DOHH2 (cell line): ENCODE data around the gene CABCOCO1.
"Not testable (repeated sequence)": the region's sequence is repeated elsewhere in the genome, so short reads cannot be mapped to it uniquely, and the experiment has no call there.

Experiments used
- H3F3A ChIP-seq: fragments of 200-600 bp; sonication (generic), shearing (Covaris generic); 2 replicates; pipeline ENCODE4 v1.6.0; 2016; ENCODE audit warnings: antibody characterized with exemption, mild to moderate bottlenecking; ENCODE audit not compliant: control insufficient read depth, insufficient read depth
- H3K27ac ChIP-seq: fragments of 200-600 bp; sonication (generic); 2 replicates; pipeline ENCODE4 v1.5.1; 2014; ENCODE audit warnings: low read depth, mild to moderate bottlenecking, low read length, moderate library complexity
- H3K27me3 ChIP-seq: fragments of 200-600 bp; sonication (generic); 2 replicates; pipeline ENCODE4 v1.6.1; 2014; ENCODE audit warnings: mild to moderate bottlenecking, low read length, mixed read lengths; ENCODE audit not compliant: control insufficient read depth
- H3K36me3 ChIP-seq: fragments of 200-600 bp; sonication (generic); 2 replicates; pipeline ENCODE4 v1.6.1; 2014; ENCODE audit warnings: mild to moderate bottlenecking, low read length, moderate library complexity, mixed read lengths; ENCODE audit not compliant: control insufficient read depth
- H3K4me1 ChIP-seq: fragments of 200-600 bp; sonication (generic); 2 replicates; pipeline ENCODE4 v1.6.1; 2014; ENCODE audit warnings: mild to moderate bottlenecking, low read length, mixed read lengths; ENCODE audit not compliant: control insufficient read depth
- H3K4me2 ChIP-seq: fragments of 200-600 bp; sonication (generic); 2 replicates; pipeline ENCODE4 v1.6.0; 2014; ENCODE audit warnings: mild to moderate bottlenecking, low read length, moderate library complexity
- H3K4me3 ChIP-seq: fragments of 200-600 bp; sonication (generic); 2 replicates; pipeline ENCODE4 v1.5.1; 2014; ENCODE audit warnings: mild to moderate bottlenecking, low read length, mixed read lengths
- H3K79me2 ChIP-seq: fragments of 200-600 bp; sonication (generic); 2 replicates; pipeline ENCODE4 v1.6.1; 2014; ENCODE audit warnings: mild to moderate bottlenecking, low read length, mixed read lengths; ENCODE audit not compliant: control insufficient read depth
- H3K9me2 ChIP-seq: fragments of 200-600 bp; sonication (generic); replicated peaks from 2 replicates; pipeline ENCODE4 v1.6.1; 2014; ENCODE audit warnings: mild to moderate bottlenecking, low read length, mixed read lengths; ENCODE audit not compliant: control insufficient read depth
- H3K9me3 ChIP-seq: fragments of 200-600 bp; sonication (generic); 2 replicates; pipeline ENCODE4 v1.6.1; 2014; ENCODE audit warnings: antibody characterized with exemption, low read length, mixed read lengths; ENCODE audit not compliant: control insufficient read depth, insufficient read depth
- H4K20me1 ChIP-seq: fragments of 200-600 bp; sonication (generic); 2 replicates; pipeline ENCODE4 v1.6.0; 2014; ENCODE audit warnings: low read depth, mild to moderate bottlenecking, antibody characterized with exemption, low read length, moderate library complexity; ENCODE audit not compliant: control insufficient read depth, insufficient read depth
- CTCF ChIP-seq: fragments of 200-600 bp; sonication (generic); IDR thresholded peaks from one replicate; pipeline ENCODE4 v1.5.1; 2014; ENCODE audit warnings: antibody characterized with exemption, mild to moderate bottlenecking, low read depth, low read length; ENCODE audit not compliant: poor library complexity, severe bottlenecking
- EZH2phosphoT487 ChIP-seq: fragments of 200-600 bp; sonication (generic); IDR thresholded peaks from 2 replicates; pipeline ENCODE4 v1.6.1; 2017; ENCODE audit warnings: borderline replicate concordance, mild to moderate bottlenecking, antibody characterized with exemption, low read length, moderate library complexity, mixed read lengths

The CABCOCO1 gene

GRCh38 chr10:61683319-61683718, 20.6 kb downstream of the CABCOCO1 start:
- Histone ChIP-seq H3K4me2 (no peak overlapping the region), H3K79me2 (no peaks in the 10 kb centered on the region), H4K20me1 (no peaks in the 10 kb centered on the region), H3K4me3 (no peak overlapping the region), H3K36me3 (no peaks in the 10 kb centered on the region), H3K9me2 (no peaks in the 10 kb centered on the region), H3K27ac (no peak overlapping the region), H3K4me1 (no peaks in the 10 kb centered on the region), H3K9me3 (no peaks in the 10 kb centered on the region), H3K27me3 (0 out of 2 replicates have a peak, but pooled peaks cover 3% of the 10 kb centered on the region), H3F3A (no peaks in the 10 kb centered on the region)
- TF ChIP-seq EZH2phosphoT487 = no peak
- TF ChIP-seq CTCF = no peak

- no peaks in the 10 kb centered on the region for H3K9me3 ChIP-seq
- no peaks in the 10 kb centered on the region for H4K20me1 ChIP-seq
- no peaks in the 10 kb centered on the region for H3K79me2 ChIP-seq
- H3K4me2 ChIP-seq = no peak overlapping the region
- H3K27ac ChIP-seq = no peak overlapping the region
- no peaks in the 10 kb centered on the region for H3K9me2 ChIP-seq
- TF ChIP-seq EZH2phosphoT487 (no peak), CTCF (no peak)
- no peaks in the 10 kb centered on the region for H3F3A ChIP-seq
- no peaks in the 10 kb centered on the region for H3K4me1 ChIP-seq
- H3K36me3 ChIP-seq = no peaks in the 10 kb centered on the region
- 0 out of 2 replicates have a peak, but pooled peaks cover 3% of the 10 kb centered on the region for H3K27me3 ChIP-seq
- H3K4me3 ChIP-seq = no peak overlapping the region
Observed at GRCh38 chr10:61684894-61685507, 22.3 kb downstream of the CABCOCO1 start.

GRCh38 chr10:61688551-61689308, 26.0 kb downstream of the CABCOCO1 start:
- Histone ChIP-seq H3K36me3 (no peaks in the 10 kb centered on the region), H3K4me3 (no peak overlapping the region), H3K27me3 (no peaks in the 10 kb centered on the region), H3K4me1 (no peaks in the 10 kb centered on the region), H3F3A (no peaks in the 10 kb centered on the region), H3K9me2 (no peaks in the 10 kb centered on the region), H3K4me2 (no peak overlapping the region), H3K79me2 (no peaks in the 10 kb centered on the region), H3K9me3 (no peaks in the 10 kb centered on the region), H3K27ac (no peak overlapping the region), H4K20me1 (no peaks in the 10 kb centered on the region)
- no peak for TF ChIP-seq EZH2phosphoT487

- not testable (repeated sequence) for H4K20me1 ChIP-seq
Observed at GRCh38 chr10:61691667-61692066, 28.9 kb downstream of the CABCOCO1 start.

More at GRCh38 chr10:61691667-61692066, 28.9 kb downstream of the CABCOCO1 start:
- not testable (repeated sequence) for H3K36me3 ChIP-seq, H3K9me2 ChIP-seq, H3F3A ChIP-seq, H3K27ac ChIP-seq, H3K4me1 ChIP-seq, H3K4me2 ChIP-seq, H3K9me3 ChIP-seq, H3K79me2 ChIP-seq, H3K27me3 ChIP-seq, H3K4me3 ChIP-seq
